Esophagus muscularis mucosa (tissue), 4 donors: ENCODE data around the gene CCDC201. TPM values are rescaled to one million over a fixed set of nuclear protein-coding genes. Genes with fewer than 3 reads are reported as not detected.
"Not testable (repeated sequence)": the region's sequence is repeated elsewhere in the genome, so short reads cannot be mapped to it uniquely, and the experiment has no call there.

Experiments used
- DNase-seq: peaks from one replicate; pipeline ENCODE4 v3.0.0-alpha.2; 2017; ENCODE audit errors: extremely low spot score
- H3K27ac ChIP-seq, 4 donors: fragments of 200-600 bp; sonication (generic); replicated peaks in 1 of 4; 1 replicate in 3 of 4; 2 replicates in 1 of 4; pipeline ENCODE4 v1.5.1; 2016 to 2019; ENCODE audit warnings: mild to moderate bottlenecking in 1 of 4
- H3K27me3 ChIP-seq, 4 donors: fragments of 200-600 bp; sonication (generic); one replicate each; pipeline versions ENCODE4 v1.5.1 to v1.6.0; 2016 to 2019
- H3K36me3 ChIP-seq, 4 donors: fragments of 200-600 bp; sonication (generic); one replicate each; pipeline ENCODE4 v1.5.1; 2016 to 2019
- H3K4me1 ChIP-seq, 4 donors: fragments of 200-600 bp; sonication (generic); one replicate each; pipeline ENCODE4 v1.5.1; 2016 to 2019
- H3K4me3 ChIP-seq, 4 donors: fragments of 200-600 bp; sonication (generic); 1 replicate in 2 of 4; 2 replicates in 2 of 4; pipeline ENCODE4 v1.5.1; 2016 to 2019; ENCODE audit warnings: mild to moderate bottlenecking in 4 of 4, moderate library complexity in 1 of 4
- H3K9me3 ChIP-seq, 4 donors: fragments of 200-600 bp; sonication (generic); 1 replicate in 3 of 4; 2 replicates in 1 of 4; pipeline ENCODE4 v1.5.1; 2016 to 2019
- CTCF ChIP-seq, 3 experiments: fragments of 200-600 bp in 2 of 3; fragments of 450-650 bp in 1 of 3; sonication (generic) in 2 of 3; IDR thresholded peaks; one replicate each; pipeline ENCODE4 v1.5.1; 2017 to 2019; ENCODE audit warnings: antibody characterized with exemption in 3 of 3, mild to moderate bottlenecking in 2 of 3, moderate library complexity in 1 of 3
- EP300 ChIP-seq: sonication (generic); formaldehyde crosslinking; IDR thresholded peaks from one replicate; pipeline ENCODE4 v1.6.1; 2017; ENCODE audit warnings: antibody characterized with exemption
- POLR2A ChIP-seq: fragments of 450-650 bp; IDR thresholded peaks from one replicate; pipeline ENCODE4 v1.6.1; 2017; ENCODE audit warnings: antibody characterized with exemption, moderate library complexity, mild to moderate bottlenecking, low read depth
- POLR2AphosphoS5 ChIP-seq, 2 donors: sonication (generic); formaldehyde crosslinking; IDR thresholded peaks; one replicate each; pipeline ENCODE4 v1.6.1; 2017; ENCODE audit warnings: antibody characterized with exemption in 2 of 2
- WGBS: methylation state at CpG from one replicate; pipeline ENCODE4 v1.1.5; 2018; 5-methylcytosine and 5-hydroxymethylcytosine counted together
- intact Hi-C: fragments of 100-400 bp; cut with DNase I; formaldehyde crosslinking; loops from one replicate; pipeline ENCODE4 v1.15.1; 2023
- small RNA-seq, 3 donors: library from RNA; depleted of rRNA; stranded (forward); fragments of <200 nt; gene quantifications; one replicate each; pipeline ENCODE3, GENCODE V24; 2016
- total RNA-seq, 4 donors: library from RNA; depleted of rRNA; stranded (reverse); fragments of >200 nt; gene quantifications; one replicate each; pipeline versions ENCODE4 v1.1.0 to v1.2.1, GENCODE V29; 2016

Gene CCDC201
- total RNA-seq, 4 donors from 2014 or later = not detected

- Histone ChIP-seq H3K4me1 (no peaks in the 10 kb centered on the region), H3K27me3 (no peaks in the 10 kb centered on the region), H3K9me3 (no peaks in the 10 kb centered on the region), H3K27ac (no peak overlapping the region), H3K36me3 (peaks cover 0 to 7% (median 0%) of the 10 kb centered on the region in 4 donors), H3K4me3 (no peak overlapping the region)
- intact Hi-C loops = no loop called here
- TF ChIP-seq EP300 = no peak
- no peak for TF ChIP-seq POLR2A
- TF ChIP-seq CTCF (IDR thresholded peaks at IDR 0.05) = no peak
- TF ChIP-seq POLR2AphosphoS5 (IDR thresholded peaks at IDR 0.05) = no peak
- no peak for DNase-seq
- 91% methylated on average over 13 of the region's 24 CpGs for WGBS
Observed at GRCh38 chr7:45812946-45813345, 59.9 kb downstream of the CCDC201 start.

GRCh38 chr7:45811652-45812234, 61.1 kb downstream of the CCDC201 start:
- intact Hi-C loops = not testable (repeated sequence)
- 93% methylated on average over 23 of the region's 26 CpGs for WGBS

GRCh38 chr7:45810451-45811005, 62.4 kb downstream of the CCDC201 start:
- intact Hi-C loops, H3K9me3 ChIP-seq, DNase-seq, H3K4me3 ChIP-seq, H3K36me3 ChIP-seq, H3K27ac ChIP-seq, H3K27me3 ChIP-seq, H3K4me1 ChIP-seq: not testable (repeated sequence)
- 98% methylated on average over 21 of the region's 28 CpGs for WGBS

More at GRCh38 chr7:45811652-45812234, 61.1 kb downstream of the CCDC201 start:
- not testable (repeated sequence) for DNase-seq, H3K4me3 ChIP-seq, H3K36me3 ChIP-seq, H3K27me3 ChIP-seq, H3K9me3 ChIP-seq, H3K27ac ChIP-seq, H3K4me1 ChIP-seq

Small RNAs within 50 kb of the gene (small RNA-seq; reads per million reads assigned to genes)
- gene RNU6-326P = 0 reads per million in 3 donors

Other genes with a start within 250 kb of the CCDC201 start
- not detected for gene IGFBP1, start 15.4 kb upstream of the CCDC201 start, total RNA-seq
- gene IGFBP3, start 48.2 kb upstream of the CCDC201 start, total RNA-seq = 100 to 1,000 TPM in 2 of 4 donors, 10 to 100 TPM in 2; 60.6 to 187 (median 104) TPM